GM12878 (cell line): Measurements from ENCODE around the gene BCL2L12. TPM values are rescaled to one million over a fixed set of nuclear protein-coding genes. Genes with fewer than 3 reads are reported as not detected.

Experiments used
- ASH2L ChIP-seq: fragments of 300-600, 200-600 bp; sonication (generic); IDR thresholded peaks from 2 replicates; pipeline ENCODE4 v1.6.1; 2017; ENCODE audit warnings: low read depth, mild to moderate bottlenecking, borderline replicate concordance
- BMI1 ChIP-seq: fragments of 450-650 bp; IDR thresholded peaks from 2 replicates; pipeline ENCODE4 v1.6.1; 2016; ENCODE audit warnings: mild to moderate bottlenecking, moderate library complexity, borderline replicate concordance
- ELK1 ChIP-seq: IDR thresholded peaks from 2 replicates; pipeline ENCODE4 v1.6.1; 2012; ENCODE audit warnings: low read depth, low read length, improper control_type of control experiment
- NR2F1 ChIP-seq: fragments of 450-650 bp; conservative IDR thresholded peaks from 2 replicates; pipeline ENCODE4 v1.6.1; 2017; ENCODE audit warnings: mild to moderate bottlenecking
- RB1 ChIP-seq: fragments of 450-650 bp; formaldehyde crosslinking; IDR thresholded peaks from 2 replicates; pipeline ENCODE4 v1.6.1; 2017; ENCODE audit warnings: mild to moderate bottlenecking, borderline replicate concordance
- STAT1 ChIP-seq: fragments of 450-650 bp; conservative IDR thresholded peaks from 2 replicates; pipeline ENCODE4 v1.6.1; 2014; ENCODE audit warnings: antibody characterized with exemption, mild to moderate bottlenecking
- ZBTB40 ChIP-seq: fragments of 450-650 bp; IDR thresholded peaks from 2 replicates; pipeline ENCODE4 v1.6.1; 2016; ENCODE audit warnings: mild to moderate bottlenecking, moderate library complexity, borderline replicate concordance
- polyA plus RNA-seq, 11 experiments: library from polyadenylated mRNA; depleted of rRNA in 4 of 11; unstranded in 6 of 11; stranded (reverse) in 5 of 11; fragments of >200 nt; fragmentation: Nextera tagmentation in 4 of 11; fragmentation: Illumina TruSeq in 1 of 11; extraction: Ambion mirVana in 4 of 11; extraction: Trizol in 1 of 11; gene quantifications; 1 replicate in 1 of 11; 2 replicates in 10 of 11; pipeline versions ENCODE4 v1.2.1 to v1.2.3, GENCODE V29; 2011 to 2016; ENCODE audit warnings: inconsistent platforms in 2 of 11, missing spikeins in 2 of 11, low read depth in 1 of 11
- total RNA-seq, 4 experiments: library from RNA; depleted of rRNA in 3 of 4; stranded (reverse); fragments of >200 nt in 3 of 4; fragmentation: Illumina TruSeq in 1 of 4; extraction: Trizol in 1 of 4; gene quantifications; 2 replicates each; pipeline versions ENCODE4 v1.2.1 to v1.2.3, GENCODE V29; 2013 to 2021
- TF ChIP-seq, protein P1 (sequence below): fragments of 150-350 bp; IDR thresholded peaks from 2 replicates; pipeline ENCODE4 v1.6.1; 2014; ENCODE audit warnings: mild to moderate bottlenecking, low read depth, low read length
- TF ChIP-seq, protein P2 (sequence below), 3 experiments: IDR thresholded peaks in 2 of 3; conservative IDR thresholded peaks in 1 of 3; 2 replicates each; pipeline ENCODE4 v1.5.1; 2011; ENCODE audit warnings: low read depth in 3 of 3, low read length in 3 of 3, mild to moderate bottlenecking in 3 of 3, control low read depth in 2 of 3, moderate library complexity in 2 of 3, inconsistent platforms in 1 of 3, mixed read lengths in 1 of 3; ENCODE audit not compliant: control insufficient read depth in 2 of 3, insufficient read depth in 1 of 3; ENCODE audit errors: extremely low read depth in 1 of 3
- TF ChIP-seq, protein P3 (sequence below): fragments of 450-650 bp; IDR thresholded peaks from 2 replicates; pipeline ENCODE4 v1.6.1; 2016; ENCODE audit warnings: mild to moderate bottlenecking

The BCL2L12 gene
- total and polyA plus RNA-seq, 10 of the 15 experiments (the other 5 are each of a cell fraction or from before 2014, with no cell fraction given), result 1.8 to 143 (median 50.4) TPM

- TF ChIP-seq NR2F1, result peak; percentile 94
- TF ChIP-seq STAT1, result no peak
- no peak for TF ChIP-seq BMI1
- TF ChIP-seq, protein P1, sequence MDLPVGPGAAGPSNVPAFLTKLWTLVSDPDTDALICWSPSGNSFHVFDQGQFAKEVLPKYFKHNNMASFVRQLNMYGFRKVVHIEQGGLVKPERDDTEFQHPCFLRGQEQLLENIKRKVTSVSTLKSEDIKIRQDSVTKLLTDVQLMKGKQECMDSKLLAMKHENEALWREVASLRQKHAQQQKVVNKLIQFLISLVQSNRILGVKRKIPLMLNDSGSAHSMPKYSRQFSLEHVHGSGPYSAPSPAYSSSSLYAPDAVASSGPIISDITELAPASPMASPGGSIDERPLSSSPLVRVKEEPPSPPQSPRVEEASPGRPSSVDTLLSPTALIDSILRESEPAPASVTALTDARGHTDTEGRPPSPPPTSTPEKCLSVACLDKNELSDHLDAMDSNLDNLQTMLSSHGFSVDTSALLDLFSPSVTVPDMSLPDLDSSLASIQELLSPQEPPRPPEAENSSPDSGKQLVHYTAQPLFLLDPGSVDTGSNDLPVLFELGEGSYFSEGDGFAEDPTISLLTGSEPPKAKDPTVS, result 0 out of 2 replicates have a peak, but pooled peaks have one; percentile 48
- TF ChIP-seq RB1, result 0 out of 2 replicates have a peak, but pooled peaks have one; percentile 46
- TF ChIP-seq ELK1, result peak; percentile 81; the same call in 1 of the 2 replicates
- TF ChIP-seq, protein P2, sequence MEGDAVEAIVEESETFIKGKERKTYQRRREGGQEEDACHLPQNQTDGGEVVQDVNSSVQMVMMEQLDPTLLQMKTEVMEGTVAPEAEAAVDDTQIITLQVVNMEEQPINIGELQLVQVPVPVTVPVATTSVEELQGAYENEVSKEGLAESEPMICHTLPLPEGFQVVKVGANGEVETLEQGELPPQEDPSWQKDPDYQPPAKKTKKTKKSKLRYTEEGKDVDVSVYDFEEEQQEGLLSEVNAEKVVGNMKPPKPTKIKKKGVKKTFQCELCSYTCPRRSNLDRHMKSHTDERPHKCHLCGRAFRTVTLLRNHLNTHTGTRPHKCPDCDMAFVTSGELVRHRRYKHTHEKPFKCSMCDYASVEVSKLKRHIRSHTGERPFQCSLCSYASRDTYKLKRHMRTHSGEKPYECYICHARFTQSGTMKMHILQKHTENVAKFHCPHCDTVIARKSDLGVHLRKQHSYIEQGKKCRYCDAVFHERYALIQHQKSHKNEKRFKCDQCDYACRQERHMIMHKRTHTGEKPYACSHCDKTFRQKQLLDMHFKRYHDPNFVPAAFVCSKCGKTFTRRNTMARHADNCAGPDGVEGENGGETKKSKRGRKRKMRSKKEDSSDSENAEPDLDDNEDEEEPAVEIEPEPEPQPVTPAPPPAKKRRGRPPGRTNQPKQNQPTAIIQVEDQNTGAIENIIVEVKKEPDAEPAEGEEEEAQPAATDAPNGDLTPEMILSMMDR (IDR thresholded peaks at IDR 0.05 in 2 of 3, conservative IDR thresholded peaks at IDR 0.05 in 1 of 3; ENCODE audit: control insufficient read depth in 2 of 3, extremely low read depth in 1 of 3, insufficient read depth in 1 of 3, low read depth in 3 of 3, low read length in 3 of 3), result no peak
- TF ChIP-seq ASH2L, result no peak
- TF ChIP-seq, protein P3, sequence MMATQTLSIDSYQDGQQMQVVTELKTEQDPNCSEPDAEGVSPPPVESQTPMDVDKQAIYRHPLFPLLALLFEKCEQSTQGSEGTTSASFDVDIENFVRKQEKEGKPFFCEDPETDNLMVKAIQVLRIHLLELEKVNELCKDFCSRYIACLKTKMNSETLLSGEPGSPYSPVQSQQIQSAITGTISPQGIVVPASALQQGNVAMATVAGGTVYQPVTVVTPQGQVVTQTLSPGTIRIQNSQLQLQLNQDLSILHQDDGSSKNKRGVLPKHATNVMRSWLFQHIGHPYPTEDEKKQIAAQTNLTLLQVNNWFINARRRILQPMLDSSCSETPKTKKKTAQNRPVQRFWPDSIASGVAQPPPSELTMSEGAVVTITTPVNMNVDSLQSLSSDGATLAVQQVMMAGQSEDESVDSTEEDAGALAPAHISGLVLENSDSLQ, result peak; percentile 69
- TF ChIP-seq ZBTB40, result peak; percentile 91
Measured at GRCh38 chr19:49641688-49642491, 23.8 kb upstream of the BCL2L12 start, which contains the start of gene SCAF1 (continued).
